T follicular helper cell (primary cell): ENCODE measurements around the gene LHFPL2.
"Not testable (repeated sequence)": the region's sequence is repeated elsewhere in the genome, so short reads cannot be mapped to it uniquely, and the experiment has no call there.

Experiments used
- DNase-seq: peaks from one replicate; pipeline ENCODE4 v3.0.0-alpha.2; 2020; ENCODE audit warnings: low read depth

The LHFPL2 gene

GRCh38 chr5:78457507-78457906, 191.1 kb downstream of the LHFPL2 start:
- not testable (repeated sequence) for DNase-seq

GRCh38 chr5:78449103-78449502, 199.5 kb downstream of the LHFPL2 start:
- DNase-seq: no peak

- DNase-seq: no peak
Measured at GRCh38 chr5:78447775-78448424, 200.7 kb downstream of the LHFPL2 start.
